A549 (cell line): ENCODE data around the gene ROS1.

Experiments used
- ATOH8 ChIP-seq: fragments of 250-450 bp; sonication (Bioruptor Pico); IDR thresholded peaks from 2 replicates; pipeline ENCODE4 v1.5.0; 2020; ENCODE audit warnings: low read depth, mild to moderate bottlenecking, moderate library complexity
- BHLHE40 ChIP-seq: IDR thresholded peaks from 2 replicates; pipeline ENCODE4 v1.6.1; 2012; ENCODE audit warnings: low read depth, low read length, inconsistent platforms
- CEBPB ChIP-seq, 2 experiments: fragments of >200 bp in 1 of 2; sonication (Bioruptor Twin) in 1 of 2; formaldehyde crosslinking in 1 of 2; IDR thresholded peaks; 2 replicates each; pipeline ENCODE4 v1.6.1; 2012 to 2016
- CTCF ChIP-seq: fragments of >200 bp; sonication (Bioruptor Twin); formaldehyde crosslinking; IDR thresholded peaks from 3 replicates; pipeline ENCODE4 v1.5.1; 2016
- JUNB ChIP-seq: fragments of >200 bp; sonication (Bioruptor Twin); formaldehyde crosslinking; IDR thresholded peaks from 2 replicates; pipeline ENCODE4 v1.6.1; 2016
- PBX3 ChIP-seq: IDR thresholded peaks from 2 replicates; pipeline ENCODE4 v1.6.1; 2012
- RAD21 ChIP-seq, 2 experiments: fragments of >200 bp in 1 of 2; sonication (Bioruptor Twin) in 1 of 2; formaldehyde crosslinking in 1 of 2; IDR thresholded peaks in 1 of 2; conservative IDR thresholded peaks in 1 of 2; 2 replicates in 1 of 2; 3 replicates in 1 of 2; pipeline ENCODE4 v1.6.1; 2012 to 2018; ENCODE audit warnings: inconsistent platforms in 1 of 2
- RCOR1 ChIP-seq: fragments of 150-350 bp; IDR thresholded peaks from 2 replicates; pipeline ENCODE4 v1.6.1; 2014; ENCODE audit warnings: antibody characterized with exemption, low read length, low read depth
- REST ChIP-seq: fragments of 200-600 bp; sonication (generic); IDR thresholded peaks from 2 replicates; pipeline ENCODE4 v1.6.1; 2016; ENCODE audit warnings: antibody characterized with exemption, mild to moderate bottlenecking, moderate library complexity
- RNF2 ChIP-seq: fragments of 200-600 bp; sonication (generic); IDR thresholded peaks from 2 replicates; pipeline ENCODE4 v1.6.1; 2016; ENCODE audit warnings: low read depth, mild to moderate bottlenecking, antibody characterized with exemption, moderate library complexity, borderline replicate concordance

- peak; percentile 40 for TF ChIP-seq CTCF
- peak; percentile 39 to 61; a peak in 4 of 5 replicates for TF ChIP-seq RAD21 (conservative IDR thresholded peaks at IDR 0.05 in 1 of 2, IDR thresholded peaks at IDR 0.05 in 1 of 2)
- no peak for TF ChIP-seq JUNB
- TF ChIP-seq REST, result no peak
- no peak for TF ChIP-seq CEBPB (IDR thresholded peaks at IDR 0.05)
- TF ChIP-seq ATOH8 (CRISPR knock-in tag), result no peak
- no peak for TF ChIP-seq RNF2
- TF ChIP-seq PBX3, result no peak
- no peak for TF ChIP-seq RCOR1
- TF ChIP-seq BHLHE40, result no peak
Measured at GRCh38 chr6:117317261-117317660, 108.5 kb downstream of the ROS1 start.
